CD4-positive, alpha-beta memory T cell (primary cell): ENCODE data around the gene CREB3L4. TPM values are rescaled to one million over a fixed set of nuclear protein-coding genes. Genes with fewer than 3 reads are reported as not detected.
A peak's percentile ranks its signal among the peaks of the same experiment; 100 is the strongest.

Source experiments
- CTCF ChIA-PET: fragments of 350-600 bp; sonication (Branson Sonifier 250); formaldehyde crosslinking; loops from one replicate; lab custom pipeline; 2021; ENCODE audit warnings: inconsistent platforms; ENCODE audit not compliant: partially characterized antibody; lab: Charles Lee
- POLR2A ChIA-PET: fragments of 350-600 bp; sonication (Branson Sonifier 250); formaldehyde crosslinking; loops from one replicate; lab custom pipeline; 2021; ENCODE audit not compliant: partially characterized antibody; lab: Charles Lee
- DNase-seq, 5 donors: peaks; one replicate each; pipeline versions ENCODE4 v3.0.0 to v3.0.0-alpha.2; 2020 to 2022; ENCODE audit warnings: mixed read lengths in 1 of 5
- H3K27ac ChIP-seq: one replicate; pipeline ENCODE4 v1.7.0; 2013; ENCODE audit warnings: low read depth, low read length
- H3K27me3 ChIP-seq: 2 replicates; pipeline ENCODE4 v1.7.0; 2013; ENCODE audit warnings: mild to moderate bottlenecking, low read length, moderate library complexity; ENCODE audit not compliant: insufficient read depth
- H3K36me3 ChIP-seq: 2 replicates; pipeline ENCODE4 v1.7.0; 2013; ENCODE audit warnings: mild to moderate bottlenecking, low read length, moderate library complexity; ENCODE audit not compliant: insufficient read depth
- H3K4me1 ChIP-seq: 2 replicates; pipeline ENCODE4 v1.7.0; 2013; ENCODE audit warnings: mild to moderate bottlenecking, low read length, moderate library complexity; ENCODE audit not compliant: insufficient read depth
- H3K4me3 ChIP-seq, 2 donors: one replicate each; pipeline ENCODE4 v1.7.0; 2013; ENCODE audit warnings: low read length in 2 of 2, mild to moderate bottlenecking in 1 of 2
- H3K9me3 ChIP-seq, 2 donors: one replicate each; pipeline ENCODE4 v1.7.0; 2013; ENCODE audit warnings: low read length in 2 of 2, control low read depth in 1 of 2; ENCODE audit not compliant: control insufficient read depth in 1 of 2
- H3K27ac Mint-ChIP-seq, 7 donors: one replicate each; pipeline ENCODE4 v1.8.0; 2020 to 2021; ENCODE audit warnings: mixed read lengths in 7 of 7, mild to moderate bottlenecking in 6 of 7, inconsistent platforms in 3 of 7, moderate library complexity in 3 of 7
- H3K27me3 Mint-ChIP-seq, 2 donors: one replicate each; pipeline ENCODE4 v1.8.0; 2020 to 2021; ENCODE audit warnings: mixed read lengths in 2 of 2
- H3K36me3 Mint-ChIP-seq, 2 donors: one replicate each; pipeline ENCODE4 v1.8.0; 2020 to 2021; ENCODE audit warnings: mixed read lengths in 2 of 2, inconsistent platforms in 1 of 2, mild to moderate bottlenecking in 1 of 2
- H3K4me1 Mint-ChIP-seq, 4 donors: one replicate each; pipeline ENCODE4 v1.8.0; 2020 to 2021; ENCODE audit warnings: mixed read lengths in 4 of 4, mild to moderate bottlenecking in 1 of 4
- H3K4me3 Mint-ChIP-seq, 8 donors: one replicate each; pipeline ENCODE4 v1.8.0; 2020 to 2021; ENCODE audit warnings: mixed read lengths in 8 of 8, mild to moderate bottlenecking in 7 of 8, moderate library complexity in 6 of 8, inconsistent platforms in 3 of 8
- H3K9me3 Mint-ChIP-seq, 8 donors: one replicate each; pipeline ENCODE4 v1.8.0; 2020 to 2021; ENCODE audit warnings: mixed read lengths in 8 of 8, mild to moderate bottlenecking in 5 of 8, inconsistent platforms in 3 of 8, moderate library complexity in 1 of 8
- intact Hi-C: fragments of 100-400 bp; cut with micrococcal nuclease; formaldehyde crosslinking; loops from one replicate; pipeline ENCODE4 v1.15.1; 2023
- polyA plus RNA-seq, 2 donors: library from polyadenylated mRNA; unstranded; fragments of 300-500 nt; fragmentation: Illumina TruSeq; gene quantifications; one replicate each; pipeline ENCODE4 v1.2.3, GENCODE V29; 2021
- total RNA-seq, 2 experiments: library from RNA; stranded (reverse); gene quantifications; one replicate each; pipeline ENCODE4 v1.2.3, GENCODE V29; 2021

CREB3L4 gene
- total and polyA plus RNA-seq, 4 experiments from 2014 or later, result 1.2 to 9.8 (median 6.3) TPM

GRCh38 chr1:153985941-153986761 lies 18.4 kb downstream of the CREB3L4 start, which contains the start of gene RAB13:
RAB13 (minus strand) TSS chr1:153986339; CDS start chr1:153986236, 103 bp downstream.
- Histone ChIP-seq H3K4me3 (no peak within 1 kb of the TSS), H3K4me1 (peaks cover 11% of the 10 kb centered on the region), H3K27me3 (no peaks in the 10 kb centered on the region), H3K36me3 (no peaks in the 10 kb centered on the region), H3K27ac (peak within 1 kb of the TSS; percentile 38), H3K9me3 (no peaks in the 10 kb centered on the region)
- POLR2A ChIA-PET, result interaction anchor here (0.8 to 8.0 kb wide), 13 partner anchors 10 to 352 kb away, joined by 3 to 164 read pairs (median 4); partner anchors contain the start of genes CHTOP, CREB3L4, DENND4B and GATAD2B
- DNase-seq, result no peak
- Mint-ChIP-seq H3K4me1 (peaks cover 8 to 20% (median 15%) of the 10 kb centered on the region in 4 donors), H3K9me3 (peaks cover 0 to 3% (median 0%) of the 10 kb centered on the region in 8 donors), H3K27ac (peak within 1 kb of the TSS; percentile 77 to 96 (median 88)), H3K36me3 (peaks cover 1 to 6% of the 10 kb centered on the region in 2 donors), H3K27me3 (peaks cover 4 to 5% of the 10 kb centered on the region in 2 donors), H3K4me3 (peak within 1 kb of the TSS; percentile 2 to 72 (median 38))
- CTCF ChIA-PET, result interaction anchor here (0.7 to 11.0 kb wide), 31 partner anchors 8 to 478 kb away, joined by 3 to 169 read pairs (median 4); partner anchors contain the start of genes CREB3L4, DENND4B, JTB and SLC27A3
- intact Hi-C loops, result loop anchor here (1.0 to 2.0 kb wide), 9 partner anchors 27 to 475 kb away; partner anchors contain the start of genes CRTC2 and GATAD2B

- no peaks in the 10 kb centered on the region for H3K9me3 ChIP-seq
- peaks cover 14 to 20% of the 10 kb centered on the region in 2 donors for H3K36me3 Mint-ChIP-seq
- ChIA-PET CTCF (interaction anchor here (0.8 to 11.0 kb wide), 20 partner anchors 8 to 310 kb away, joined by 3 to 169 read pairs (median 4); partner anchors contain the start of genes CREB3L4, DENND4B, JTB and SLC39A1), POLR2A (interaction anchor here (0.6 to 8.0 kb wide), 10 partner anchors 12 to 212 kb away, joined by 3 to 164 read pairs (median 7); partner anchors contain the start of genes CREB3L4, DENND4B, GATAD2B and JTB)
- peaks cover 25% of the 10 kb centered on the region for H3K4me1 ChIP-seq
- H3K36me3 ChIP-seq, result peaks cover 12% of the 10 kb centered on the region
- peaks cover 4 to 5% of the 10 kb centered on the region in 2 donors for H3K27me3 Mint-ChIP-seq
- H3K27ac Mint-ChIP-seq, result peak overlapping the region in 4 of 7 donors; percentile 35 to 88 (median 66)
- no peak overlapping the region for H3K4me3 Mint-ChIP-seq
- no peak overlapping the region for H3K27ac ChIP-seq
- H3K27me3 ChIP-seq, result no peaks in the 10 kb centered on the region
- DNase-seq, result no peak
- H3K9me3 Mint-ChIP-seq, result peaks cover 0 to 3% (median 0%) of the 10 kb centered on the region in 8 donors
- H3K4me1 Mint-ChIP-seq, result peaks cover 17 to 34% (median 27%) of the 10 kb centered on the region in 4 donors
- no peak overlapping the region for H3K4me3 ChIP-seq
- intact Hi-C loops, result loop anchor here (2.0 kb wide), 3 partner anchors 29 to 477 kb away; partner anchors contain the start of genes CRTC2 and GATAD2B
Measured at GRCh38 chr1:153987621-153988020, 19.9 kb downstream of the CREB3L4 start.

DNA sequence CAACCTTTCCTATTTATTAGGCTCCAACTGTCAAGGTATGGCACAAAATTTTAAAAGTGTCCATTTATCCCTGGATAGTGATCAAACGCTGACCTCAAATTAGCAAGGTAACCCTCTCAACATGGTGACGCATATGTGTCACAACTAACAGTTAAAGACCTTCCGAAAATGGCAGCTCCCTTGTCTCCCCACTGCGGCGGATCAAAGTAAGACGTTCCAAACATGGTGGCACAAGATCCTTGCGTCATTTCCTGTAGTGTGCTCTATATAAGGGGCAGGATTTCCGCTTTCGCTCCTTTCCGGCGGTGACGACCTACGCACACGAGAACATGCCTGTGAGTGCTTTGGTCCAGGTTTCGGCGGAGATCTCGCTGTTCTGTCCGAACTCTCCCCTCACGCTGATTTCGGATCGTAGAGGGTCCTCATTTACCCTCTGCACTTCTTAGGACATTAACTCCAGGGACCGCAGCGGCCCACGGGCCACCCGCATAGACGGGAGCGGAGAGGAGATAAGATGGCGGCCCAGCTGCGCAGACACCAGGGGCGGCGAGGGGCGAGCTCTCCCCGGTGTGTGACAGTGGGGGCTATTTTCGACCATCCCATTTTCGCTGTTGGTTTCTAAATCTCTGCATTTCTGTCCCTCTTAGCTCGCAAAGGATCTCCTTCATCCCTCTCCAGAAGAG lies 22.9 kb downstream of the CREB3L4 start, which contains the start of gene RPS27:
TSS of gene RPS27 (plus strand) at position 295 of the 683 bp plus-strand sequence. CDS start at position 330, 35 bp downstream.
- H3K4me3 Mint-ChIP-seq, result peak within 1 kb of the TSS; percentile 94 to 99 (median 98)
- peaks cover 0 to 6% (median 0%) of the 10 kb centered on the region in 8 donors for H3K9me3 Mint-ChIP-seq
- Histone ChIP-seq H3K9me3 (no peaks in the 10 kb centered on the region), H3K27me3 (no peaks in the 10 kb centered on the region), H3K27ac (peak within 1 kb of the TSS; percentile 93), H3K36me3 (peaks cover 15% of the 10 kb centered on the region), H3K4me3 (peak within 1 kb of the TSS; percentile 87 to 92), H3K4me1 (peaks cover 37% of the 10 kb centered on the region)
- intact Hi-C loops, result loop anchor here (1.0 to 2.0 kb wide), 6 partner anchors 13 to 358 kb away; partner anchors contain the start of genes HAX1, JTB and UBAP2L
- CTCF ChIA-PET, result interaction anchor here (1.0 to 11.0 kb wide), 9 partner anchors 12 to 344 kb away, joined by 3 to 169 read pairs (median 6); partner anchors contain the start of genes CREB3L4, DENND4B, JTB and SLC39A1
- POLR2A ChIA-PET, result interaction anchor here (0.5 to 8.0 kb wide), 72 partner anchors 8 to 1866 kb away, joined by 3 to 164 read pairs (median 4); partner anchors contain the start of genes CHTOP, CREB3L4, CRTC2 and DENND4B
- H3K27ac Mint-ChIP-seq, result peak within 1 kb of the TSS; percentile 93 to 100 (median 100)
- peak; percentile 93 to 97 (median 95) for DNase-seq
- H3K36me3 Mint-ChIP-seq, result peaks cover 26 to 39% of the 10 kb centered on the region in 2 donors
- peaks cover 2 to 3% of the 10 kb centered on the region in 2 donors for H3K27me3 Mint-ChIP-seq
- H3K4me1 Mint-ChIP-seq, result peaks cover 22 to 42% (median 34%) of the 10 kb centered on the region in 4 donors

DNA sequence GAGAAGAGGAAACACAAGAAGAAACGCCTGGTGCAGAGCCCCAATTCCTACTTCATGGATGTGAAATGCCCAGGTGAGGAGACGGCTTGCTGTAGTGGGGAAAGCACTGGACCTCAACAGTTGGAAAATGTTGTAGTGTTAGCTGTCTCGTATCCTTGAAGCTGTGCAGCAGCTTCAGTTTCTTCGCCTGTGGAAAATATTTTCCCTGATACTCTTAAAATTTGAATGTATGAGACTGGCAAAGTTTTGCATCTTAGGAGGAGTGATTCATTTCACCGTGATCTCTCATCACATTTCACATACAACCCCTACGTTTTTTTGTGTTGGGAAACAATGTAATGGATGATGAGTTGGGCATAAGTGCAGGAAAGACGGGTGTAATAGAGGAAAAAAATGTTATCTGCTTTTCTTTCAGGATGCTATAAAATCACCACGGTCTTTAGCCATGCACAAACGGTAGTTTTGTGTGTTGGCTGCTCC lies 23.5 kb downstream of the CREB3L4 start:
- Histone ChIP-seq H3K27me3 (no peaks in the 10 kb centered on the region), H3K27ac (peak overlapping the region; percentile 93), H3K36me3 (peaks cover 15% of the 10 kb centered on the region), H3K4me1 (peaks cover 37% of the 10 kb centered on the region), H3K9me3 (no peaks in the 10 kb centered on the region), H3K4me3 (peak overlapping the region; percentile 87 to 92)
- no peak for DNase-seq
- CTCF ChIA-PET, result interaction anchor here (1.3 to 11.0 kb wide), 6 partner anchors 13 to 344 kb away, joined by 3 to 169 read pairs (median 5); partner anchors contain the start of genes CREB3L4, DENND4B and JTB
- Mint-ChIP-seq H3K27ac (peak overlapping the region; percentile 93 to 100 (median 100)), H3K36me3 (peaks cover 29 to 41% of the 10 kb centered on the region in 2 donors), H3K4me3 (peak overlapping the region; percentile 94 to 99 (median 98)), H3K4me1 (peaks cover 22 to 44% (median 33%) of the 10 kb centered on the region in 4 donors), H3K9me3 (peaks cover 0 to 6% (median 0%) of the 10 kb centered on the region in 8 donors), H3K27me3 (peaks cover 2 to 3% of the 10 kb centered on the region in 2 donors)
- POLR2A ChIA-PET, result interaction anchor here (0.6 to 8.0 kb wide), 47 partner anchors 10 to 964 kb away, joined by 3 to 164 read pairs (median 6); partner anchors contain the start of genes CHTOP, CREB3L4, CRTC2 and DENND4B
- intact Hi-C loops, result loop anchor here (2.0 kb wide), 2 partner anchors 192 to 358 kb away; no protein-coding TSS in a partner anchor

GRCh38 chr1:153991806-153992205 lies 24.1 kb downstream of the CREB3L4 start:
- peaks cover 36% of the 10 kb centered on the region for H3K4me1 ChIP-seq
- H3K27ac Mint-ChIP-seq, result peak overlapping the region; percentile 93 to 100 (median 100)
- peaks cover 29 to 41% of the 10 kb centered on the region in 2 donors for H3K36me3 Mint-ChIP-seq
- CTCF ChIA-PET, result interaction anchor here (1.3 to 11.0 kb wide), 5 partner anchors 14 to 343 kb away, joined by 3 to 169 read pairs (median 6); partner anchors contain the start of genes CREB3L4, DENND4B and JTB
- no peaks in the 10 kb centered on the region for H3K27me3 ChIP-seq
- H3K9me3 ChIP-seq, result no peaks in the 10 kb centered on the region
- H3K9me3 Mint-ChIP-seq, result peaks cover 0 to 6% (median 0%) of the 10 kb centered on the region in 8 donors
- H3K27me3 Mint-ChIP-seq, result no peaks in the 10 kb centered on the region
- POLR2A ChIA-PET, result interaction anchor here (0.6 to 8.0 kb wide), 18 partner anchors 9 to 358 kb away, joined by 3 to 164 read pairs (median 21); partner anchors contain the start of genes CHTOP, CREB3L4, DENND4B and GATAD2B
- H3K4me3 ChIP-seq, result peak overlapping the region in 1 of 2 donors; percentile 92
- peaks cover 15% of the 10 kb centered on the region for H3K36me3 ChIP-seq
- peak overlapping the region; percentile 93 for H3K27ac ChIP-seq
- no peak for DNase-seq
- H3K4me3 Mint-ChIP-seq, result peak overlapping the region; percentile 94 to 99 (median 98)
- peaks cover 19 to 38% (median 29%) of the 10 kb centered on the region in 4 donors for H3K4me1 Mint-ChIP-seq
- intact Hi-C loops, result loop anchor here (2.0 kb wide), 2 partner anchors 191 to 359 kb away; no protein-coding TSS in a partner anchor
